Measurements from ENCODE around the gene HYDIN. TPM values are rescaled to one million over a fixed set of nuclear protein-coding genes. Genes with fewer than 3 reads are reported as not detected.

HYDIN gene
- total and polyA plus RNA-seq, 9 of the 15 experiments (the other 6 are each of a cell fraction or from before 2014, with no cell fraction given) = 0.08 to 0.43 (median 0.14) TPM; not detected in 1

- 87% methylated on average over 10 of the region's 10 CpGs for WGBS (ENCODE audit: insufficient coverage, low coverage, missing lambda C conversion rate)
- FAIRE-seq (no peak), ATAC-seq (no peak), DNase-seq (ENCODE audit: extremely low read depth in 1 of 4, low spot score in 3 of 4) (no peak)
- intact Hi-C loops (cut with micrococcal nuclease) (loop anchor here (5.0 kb wide), 1 partner anchor 92 kb away; no protein-coding TSS in a partner anchor), in situ Hi-C loops (cut with MboI) (no loop called here)
- TF ChIP-seq RFX7 (CRISPR knock-in tag; IDR thresholded peaks at IDR 0.05) (no peak), ZNF586 (CRISPR knock-in tag; conservative IDR thresholded peaks at IDR 0.05) (no peak), ZBTB9 (CRISPR knock-in tag; IDR thresholded peaks at IDR 0.05) (no peak), ZNF717 (CRISPR knock-in tag; IDR thresholded peaks at IDR 0.05) (no peak), U2AF1 (optimal IDR thresholded peaks at IDR 0.05; ENCODE audit: low read depth, low read length) (no peak), CHCHD3 (CRISPR knock-in tag; IDR thresholded peaks at IDR 0.05) (no peak), FOS (IDR thresholded peaks at IDR 0.05; ENCODE audit: extremely low read depth, insufficient read length) (no peak), LARP7 (IDR thresholded peaks at IDR 0.05) (no peak)
- no peaks in the 10 kb centered on the region for H4K20me1 ChIP-seq (replicated peaks; ENCODE audit: control insufficient read depth, insufficient read depth, low read length)
- ChIA-PET CTCF (ENCODE audit: low intra/inter-chr PET ratio) (no interaction called here), POLR2A (interaction anchor here (1.2 kb wide), 1 partner anchor 9 kb away, joined by 3 read pairs; no protein-coding TSS in a partner anchor)
- H3K4me1 ChIP-seq (replicated peaks in 1 of 2; ENCODE audit: control insufficient read depth in 2 of 2, insufficient read depth in 2 of 2, low read length in 2 of 2) = peaks cover 0 to 5% of the 10 kb centered on the region in 2 experiments; a peak in 2 of 5 replicates
- H3K79me2 ChIP-seq (ENCODE audit: control insufficient read depth, insufficient read depth, low read length) = no peaks in the 10 kb centered on the region
- H3K27ac ChIP-seq (ENCODE audit: extremely low read depth, low read depth, low read length) = no peak overlapping the region
- H3K9me3 ChIP-seq (replicated peaks; ENCODE audit: control insufficient read depth, insufficient read depth, low read depth, low read length) = no peaks in the 10 kb centered on the region
- no peak overlapping the region for H3K4me2 ChIP-seq (ENCODE audit: insufficient read depth, low read length)
- H3K9me1 ChIP-seq (ENCODE audit: control insufficient read depth, insufficient read depth, low read length) = no peaks in the 10 kb centered on the region
- BruUV-seq (replicated peaks) = no TSS peak
- peaks cover 51% of the 10 kb centered on the region; the same call in 2 of the 3 replicates for H3K36me3 ChIP-seq (ENCODE audit: control insufficient read depth, insufficient read depth, low read length)
- H3K4me3 ChIP-seq = no peak overlapping the region
- H3K27me3 ChIP-seq (ENCODE audit: control insufficient read depth in 2 of 2, insufficient read depth in 2 of 2, low read length in 2 of 2) = no peaks in the 10 kb centered on the region
- H2AFZ ChIP-seq (ENCODE audit: low read depth, low read length) = no peak overlapping the region
- H3K9ac ChIP-seq (ENCODE audit: insufficient read depth in 1 of 2, low read depth in 2 of 2, low read length in 2 of 2) = no peak overlapping the region
Observed at GRCh38 chr16:70764632-70765031, 465.9 kb downstream of the HYDIN start.
